Thymus (tissue), 11 donors: ENCODE results near the gene PRDM11. TPM values are rescaled to one million over a fixed set of nuclear protein-coding genes. Genes with fewer than 3 reads are reported as not detected.
"Not testable (repeated sequence)": the region's sequence is repeated elsewhere in the genome, so short reads cannot be mapped to it uniquely, and the experiment has no call there.

Experiments
- DNase-seq, 9 donors: peaks; one replicate each; pipeline ENCODE4 v3.0.0-alpha.2; 2013; ENCODE audit warnings: low spot score in 9 of 9, low read depth in 6 of 9, missing footprints in 1 of 9
- H3K27ac ChIP-seq, 2 donors: one replicate each; pipeline ENCODE4 v1.5.1; 2013; ENCODE audit warnings: control low read depth in 1 of 2, low read depth in 1 of 2, low read length in 1 of 2, mild to moderate bottlenecking in 1 of 2, moderate library complexity in 1 of 2
- H3K27me3 ChIP-seq, 2 donors: one replicate each; pipeline ENCODE4 v1.5.1; 2013; ENCODE audit warnings: low read length in 1 of 2; ENCODE audit not compliant: control insufficient read depth in 2 of 2, insufficient read depth in 1 of 2
- H3K36me3 ChIP-seq, 2 donors: one replicate each; pipeline ENCODE4 v1.5.1; 2013; ENCODE audit warnings: low read length in 1 of 2, mild to moderate bottlenecking in 1 of 2, moderate library complexity in 1 of 2; ENCODE audit not compliant: control insufficient read depth in 2 of 2, insufficient read depth in 2 of 2
- H3K4me1 ChIP-seq, 2 donors: one replicate each; pipeline ENCODE4 v1.5.1; 2013; ENCODE audit warnings: low read length in 2 of 2; ENCODE audit not compliant: control insufficient read depth in 2 of 2, insufficient read depth in 2 of 2
- H3K4me3 ChIP-seq, 2 donors: one replicate each; pipeline ENCODE4 v1.5.1; 2013; ENCODE audit warnings: low read length in 2 of 2, control low read depth in 1 of 2, mild to moderate bottlenecking in 1 of 2
- H3K9me3 ChIP-seq, 2 donors: one replicate each; pipeline ENCODE4 v1.5.1; 2013; ENCODE audit warnings: low read length in 1 of 2, mild to moderate bottlenecking in 1 of 2; ENCODE audit not compliant: control insufficient read depth in 2 of 2, insufficient read depth in 1 of 2
- WGBS: extraction: QIAGEN DNeasy Blood & Tissue Kit; methylation state at CpG from one replicate; pipeline ENCODE4 v1.1.7; 2013; 5-methylcytosine and 5-hydroxymethylcytosine counted together
- polyA plus RNA-seq: library from polyadenylated mRNA; stranded (reverse); fragments of 200-250 nt; gene quantifications from one replicate; pipeline ENCODE4 v1.2.3, GENCODE V29; 2013
- total RNA-seq: library from RNA; stranded (reverse); fragments of 120-200 nt; gene quantifications from one replicate; pipeline ENCODE4 v1.2.4, GENCODE V29; 2013
- donor health status: healthy.

Gene PRDM11
- total and polyA plus RNA-seq, 2 donors: 2.1 to 2.5 TPM

DNA sequence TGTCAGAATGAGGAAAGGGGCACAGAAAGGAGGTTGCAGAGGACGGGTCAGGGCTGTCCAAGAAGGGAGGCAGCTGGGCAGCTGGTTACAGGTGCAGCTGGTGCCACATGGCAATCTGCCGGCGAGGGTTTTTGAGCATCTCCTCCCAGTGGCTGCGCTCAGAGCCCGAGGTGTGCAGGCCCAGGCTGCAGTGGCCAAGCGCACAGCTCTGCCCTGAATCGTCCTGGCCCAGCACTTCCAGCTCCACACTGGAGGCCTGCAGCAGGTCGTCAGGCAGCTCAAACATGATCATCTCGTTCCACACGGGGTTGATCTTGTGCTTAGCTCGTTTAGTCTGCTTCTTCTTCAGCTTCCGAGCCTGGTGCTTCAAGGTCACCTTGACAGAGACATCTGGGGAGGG, 97.5 kb downstream of the PRDM11 start:
- no peak overlapping the region for H3K4me3 ChIP-seq
- H3K27me3 ChIP-seq: no peaks in the 10 kb centered on the region
- no peaks in the 10 kb centered on the region for H3K9me3 ChIP-seq
- no peak overlapping the region for H3K27ac ChIP-seq
- no peaks in the 10 kb centered on the region for H3K36me3 ChIP-seq
- no peaks in the 10 kb centered on the region for H3K4me1 ChIP-seq
- DNase-seq: no peak
- WGBS: 92% methylated on average over 12 of the region's 12 CpGs

DNA sequence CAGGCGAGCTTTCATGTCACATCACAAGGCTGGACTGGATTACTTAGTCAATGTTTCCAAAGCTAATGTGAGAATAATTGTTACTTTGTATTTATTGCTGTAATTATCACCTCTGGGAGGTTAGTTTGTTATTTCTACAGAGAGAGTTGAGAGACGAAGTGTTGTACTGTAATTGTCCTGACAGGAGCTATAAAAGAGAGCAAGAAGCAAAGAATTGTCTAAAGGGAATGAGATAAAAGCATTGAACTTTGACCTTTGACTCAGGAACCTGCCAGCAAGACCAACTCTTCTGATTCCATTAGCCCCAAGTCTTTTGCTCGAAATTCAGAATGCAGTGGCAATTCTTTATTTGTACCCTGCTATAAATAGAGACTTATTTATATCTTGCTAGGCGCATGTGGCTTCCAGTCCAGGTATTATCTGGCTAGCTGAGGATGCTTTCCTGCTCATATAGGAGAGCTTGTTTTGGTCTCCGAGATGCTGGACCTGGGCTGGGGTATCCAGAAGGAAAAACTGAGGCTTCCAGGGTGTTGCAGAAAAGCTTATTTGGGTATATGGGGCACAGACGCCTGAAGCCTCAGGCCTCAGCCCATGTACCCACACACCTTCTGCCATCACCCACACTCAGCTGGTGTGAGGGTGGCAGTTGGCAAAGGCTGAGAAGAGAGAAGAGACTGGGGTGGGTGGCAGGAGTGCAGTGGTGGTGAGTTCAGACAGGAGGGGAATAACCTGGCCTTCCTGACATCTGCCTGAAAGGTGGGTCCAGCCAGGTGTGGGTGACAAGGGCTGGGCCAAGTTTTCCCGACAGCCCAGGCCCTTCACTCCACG, 99.0 kb downstream of the PRDM11 start:
- no peak for DNase-seq
- Histone ChIP-seq H3K27ac (no peak overlapping the region), H3K4me1 (no peaks in the 10 kb centered on the region), H3K4me3 (no peak overlapping the region), H3K27me3 (no peaks in the 10 kb centered on the region), H3K9me3 (no peaks in the 10 kb centered on the region), H3K36me3 (no peaks in the 10 kb centered on the region)
- 87% methylated on average over 8 of the region's 8 CpGs for WGBS

DNA sequence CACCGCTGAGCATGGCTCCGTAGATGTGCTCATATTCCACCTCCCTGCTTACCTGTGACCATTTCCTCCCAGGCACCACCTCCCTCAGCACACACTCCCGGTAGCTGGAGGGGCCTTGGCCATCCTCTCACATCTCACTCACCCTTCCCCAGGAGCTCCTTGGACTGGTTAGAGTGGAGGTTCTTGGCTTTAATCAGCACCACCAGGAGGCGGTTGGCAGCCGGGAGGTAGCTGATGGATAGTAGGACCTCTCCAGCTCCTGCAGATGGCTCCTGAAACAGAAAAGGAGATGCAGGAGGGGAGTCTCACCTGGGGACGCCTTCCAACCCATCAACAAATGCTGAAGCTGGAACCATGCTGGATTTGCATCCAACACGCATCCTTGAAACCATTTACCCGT, 99.8 kb downstream of the PRDM11 start:
- H3K27me3 ChIP-seq: no peaks in the 10 kb centered on the region
- no peaks in the 10 kb centered on the region for H3K9me3 ChIP-seq
- no peaks in the 10 kb centered on the region for H3K4me1 ChIP-seq
- no peak overlapping the region for H3K27ac ChIP-seq
- no peak for DNase-seq
- no peak overlapping the region for H3K4me3 ChIP-seq
- WGBS: 95% methylated on average over 8 of the region's 8 CpGs
- no peaks in the 10 kb centered on the region for H3K36me3 ChIP-seq

DNA sequence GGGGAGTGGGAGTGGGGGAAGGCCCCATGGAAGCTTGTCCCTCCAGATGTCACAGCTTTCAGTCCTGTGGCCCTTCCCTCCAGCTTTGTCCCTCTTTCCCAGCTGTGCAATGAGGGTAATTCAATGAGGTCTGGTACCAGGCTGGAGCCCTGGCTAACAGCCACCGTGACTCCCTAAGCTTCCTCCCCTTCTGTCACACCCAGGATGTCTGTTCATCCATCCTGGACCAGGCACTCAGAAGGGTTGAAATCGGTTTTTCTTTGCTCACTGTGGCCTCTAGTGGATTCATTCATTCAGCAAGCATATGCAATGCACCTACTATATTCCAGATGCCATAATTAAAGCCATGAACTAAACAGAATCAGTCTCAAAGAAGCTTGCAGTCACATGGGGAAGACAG, 101.0 kb downstream of the PRDM11 start:
- WGBS: 84% methylated on average over 2 of the region's 2 CpGs
- DNase-seq: no peak

DNA sequence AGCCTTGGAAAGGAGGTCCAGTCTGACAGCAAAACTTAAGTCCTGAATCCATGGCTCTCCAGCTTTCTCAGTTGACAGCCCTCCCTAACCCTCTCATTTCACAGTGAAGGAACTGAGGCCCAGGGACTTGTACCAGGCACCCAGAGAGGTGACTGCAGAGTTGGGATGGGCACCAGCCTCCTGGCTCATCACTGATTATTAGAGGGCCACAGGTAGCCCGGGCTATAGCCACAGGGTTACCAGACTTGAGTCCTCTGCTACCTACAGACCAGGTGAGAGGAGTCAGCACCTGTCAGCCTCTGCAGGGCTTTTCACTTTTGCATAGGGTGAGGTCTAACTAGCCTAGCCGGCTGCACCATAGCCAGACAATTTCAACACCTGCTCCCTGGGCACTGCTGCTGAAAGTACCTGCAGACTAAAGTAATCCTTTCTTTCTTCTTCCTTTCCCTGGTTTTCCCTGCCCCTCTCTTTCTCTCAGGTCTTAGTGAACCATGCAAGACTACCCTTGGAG, 102.1 kb downstream of the PRDM11 start:
- H3K36me3 ChIP-seq: no peaks in the 10 kb centered on the region

More for the DNA sequence above, 101.0 kb downstream of the PRDM11 start:
- Histone ChIP-seq H3K9me3 (no peaks in the 10 kb centered on the region), H3K4me3 (no peak overlapping the region), H3K4me1 (no peaks in the 10 kb centered on the region), H3K36me3 (no peaks in the 10 kb centered on the region), H3K27me3 (peaks cover 0 to 3% of the 10 kb centered on the region in 2 donors), H3K27ac (no peak overlapping the region)

DNA sequence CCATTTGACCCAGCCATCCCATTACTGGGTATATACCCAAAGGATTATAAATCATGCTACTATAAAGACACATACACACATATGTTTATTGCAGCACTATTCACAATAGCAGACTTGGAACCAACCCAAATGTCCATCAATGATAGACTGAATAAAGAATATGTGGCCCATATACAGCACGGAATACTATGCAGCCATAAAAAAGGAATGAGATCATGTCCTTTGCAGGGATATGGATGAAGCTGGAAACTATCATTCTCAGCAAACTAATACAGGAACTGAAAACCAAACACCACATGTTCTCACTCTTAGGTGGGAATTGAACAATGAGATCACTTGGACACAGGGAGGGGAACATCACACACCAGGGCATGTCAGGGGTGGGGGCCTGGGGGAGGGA, 102.9 kb downstream of the PRDM11 start:
- H3K36me3 ChIP-seq, H3K27me3 ChIP-seq, DNase-seq, H3K4me1 ChIP-seq, H3K27ac ChIP-seq, H3K9me3 ChIP-seq, H3K4me3 ChIP-seq: not testable (repeated sequence)
- 96% methylated on average over 1 of the region's 1 CpG for whole genome bisulfite sequencing

More for the DNA sequence above, 102.1 kb downstream of the PRDM11 start:
- WGBS: 88% methylated on average over 2 of the region's 2 CpGs
- H3K27ac ChIP-seq: no peak overlapping the region
- no peaks in the 10 kb centered on the region for H3K9me3 ChIP-seq
- DNase-seq: no peak
- H3K4me3 ChIP-seq: no peak overlapping the region
- H3K4me1 ChIP-seq: no peaks in the 10 kb centered on the region
- H3K27me3 ChIP-seq: peaks cover 0 to 5% of the 10 kb centered on the region in 2 donors

DNA sequence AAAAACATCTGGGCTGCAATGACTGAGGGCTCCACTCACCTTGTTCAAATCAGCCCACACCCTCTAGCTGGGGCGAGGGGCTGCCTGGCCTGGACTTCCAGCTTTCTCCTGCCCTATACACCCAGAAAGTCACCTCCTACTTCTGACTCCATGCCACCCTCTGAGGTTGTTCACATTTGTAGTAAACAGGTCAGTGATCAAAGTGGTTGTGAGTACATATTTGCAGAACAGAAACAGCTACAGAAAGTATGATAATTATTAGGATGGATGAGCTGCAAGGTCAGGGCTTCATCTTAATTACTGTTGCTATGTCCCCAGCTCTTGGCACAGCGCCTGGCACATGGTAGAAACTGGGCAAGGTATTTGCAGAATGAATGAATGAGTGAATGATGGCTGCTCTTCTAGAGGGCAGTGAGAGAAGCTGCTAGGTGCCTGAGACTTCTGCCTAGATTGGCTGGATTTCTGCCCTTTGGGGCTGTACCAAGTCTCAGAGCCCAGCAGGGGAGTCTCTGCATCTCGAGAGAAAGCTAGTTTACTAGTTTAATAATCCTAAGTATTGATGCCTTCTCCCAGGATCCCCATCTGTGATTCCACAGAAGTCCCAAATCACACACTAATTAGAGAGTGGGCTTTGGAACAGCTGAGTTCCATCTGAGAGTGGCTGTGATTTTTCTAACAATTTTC, 103.7 kb downstream of the PRDM11 start:
- peaks cover 0 to 5% of the 10 kb centered on the region in 2 donors for H3K27me3 ChIP-seq
- no peak overlapping the region for H3K4me3 ChIP-seq
- WGBS: 85% methylated on average over 3 of the region's 3 CpGs
- no peak overlapping the region for H3K27ac ChIP-seq
- no peak for DNase-seq
- no peaks in the 10 kb centered on the region for H3K9me3 ChIP-seq
- H3K36me3 ChIP-seq: no peaks in the 10 kb centered on the region
- H3K4me1 ChIP-seq: no peaks in the 10 kb centered on the region

DNA sequence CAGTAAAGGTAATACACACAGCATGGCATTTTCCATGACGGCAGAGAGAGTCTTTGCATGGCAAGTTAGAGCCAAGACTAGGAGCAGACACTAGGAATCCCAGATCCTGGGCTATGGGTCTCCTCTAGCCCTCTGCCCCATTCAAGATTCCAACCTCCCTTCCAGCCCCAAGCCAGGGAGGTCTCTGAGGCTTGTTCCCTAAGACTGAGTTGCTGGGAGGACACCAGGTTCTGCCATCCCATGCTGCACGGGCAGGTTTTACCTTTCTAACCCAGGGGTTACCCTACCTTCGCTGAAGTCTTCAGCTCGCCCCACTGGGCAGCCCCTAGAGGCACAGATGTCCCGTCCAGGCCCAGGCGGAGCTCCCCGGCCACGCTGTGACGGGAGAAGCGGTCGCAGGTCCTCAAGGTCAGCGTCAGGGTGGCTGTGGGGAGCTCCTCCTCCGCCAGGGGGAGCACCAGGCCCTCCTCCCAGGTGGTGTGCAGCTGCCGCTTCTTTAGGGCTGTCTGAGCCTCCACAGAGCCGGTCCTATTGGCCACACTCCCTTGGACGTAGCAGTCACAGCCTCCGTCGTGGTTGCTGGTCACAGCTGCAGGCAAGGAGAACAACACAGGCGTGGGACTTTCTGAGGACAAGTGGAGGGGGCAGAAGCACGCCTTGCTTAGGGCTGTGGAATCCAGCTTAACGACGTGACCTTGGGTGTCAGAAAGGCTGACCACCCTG, 105.9 kb downstream of the PRDM11 start:
- H3K27ac ChIP-seq: no peak overlapping the region
- no peaks in the 10 kb centered on the region for H3K9me3 ChIP-seq
- H3K4me1 ChIP-seq: no peaks in the 10 kb centered on the region
- peaks cover 0 to 5% of the 10 kb centered on the region in 2 donors for H3K27me3 ChIP-seq
- DNase-seq: peak in 6 of 9 donors; percentile 1 to 39 (median 16)
- WGBS: 71% methylated on average over 22 of the region's 22 CpGs
- no peaks in the 10 kb centered on the region for H3K36me3 ChIP-seq
- H3K4me3 ChIP-seq: no peak overlapping the region

DNA sequence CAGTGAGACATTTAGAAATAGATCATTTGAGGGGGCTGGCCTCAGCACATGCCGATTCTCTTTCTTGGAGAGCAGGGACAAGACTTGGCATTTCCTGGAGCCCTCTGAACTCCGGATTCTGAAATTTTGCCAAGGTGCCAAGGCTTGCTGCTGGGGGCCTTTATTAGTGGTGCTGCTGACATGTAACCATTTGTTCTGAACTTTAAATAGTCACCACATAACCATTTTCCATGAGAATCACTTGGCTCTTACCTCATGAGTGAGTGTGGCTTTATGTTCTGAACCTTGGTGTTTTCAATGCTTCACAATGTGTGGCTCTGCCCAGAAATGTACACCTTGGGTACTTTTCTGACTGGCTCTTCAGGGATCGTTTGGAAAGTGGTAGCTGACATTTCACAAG, 106.4 kb downstream of the PRDM11 start:
- 90% methylated on average over 3 of the region's 3 CpGs for WGBS
- Histone ChIP-seq H3K27me3 (peaks cover 0 to 5% of the 10 kb centered on the region in 2 donors), H3K27ac (no peak overlapping the region), H3K4me3 (no peak overlapping the region), H3K9me3 (no peaks in the 10 kb centered on the region), H3K36me3 (no peaks in the 10 kb centered on the region), H3K4me1 (no peaks in the 10 kb centered on the region)
- DNase-seq: no peak
